ENCODE measurements around the gene FAM13A.

The FAM13A gene

DNA sequence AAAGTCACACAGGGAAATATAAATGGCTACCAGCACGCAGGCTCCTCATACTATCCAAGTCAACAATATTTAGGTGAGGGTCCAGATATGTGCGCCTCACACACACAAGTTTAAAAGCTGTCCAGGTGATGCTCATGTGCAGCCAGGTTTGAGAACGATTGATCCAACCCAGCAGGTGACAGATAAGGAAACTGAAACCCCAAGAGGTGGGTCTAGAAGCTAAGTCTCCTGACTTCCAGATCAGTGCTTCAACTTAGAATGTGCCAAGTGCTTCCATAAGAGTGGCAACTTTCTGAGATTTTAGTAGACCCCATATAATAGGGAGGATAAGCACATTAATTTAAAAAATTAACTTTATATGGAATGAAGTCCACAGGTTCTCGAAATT lies 304.9 kb downstream of the FAM13A start:
- no peak for DNase-seq

- no peak for DNase-seq
Observed at GRCh38 chr4:88751258-88752075, 305.5 kb downstream of the FAM13A start.

DNA sequence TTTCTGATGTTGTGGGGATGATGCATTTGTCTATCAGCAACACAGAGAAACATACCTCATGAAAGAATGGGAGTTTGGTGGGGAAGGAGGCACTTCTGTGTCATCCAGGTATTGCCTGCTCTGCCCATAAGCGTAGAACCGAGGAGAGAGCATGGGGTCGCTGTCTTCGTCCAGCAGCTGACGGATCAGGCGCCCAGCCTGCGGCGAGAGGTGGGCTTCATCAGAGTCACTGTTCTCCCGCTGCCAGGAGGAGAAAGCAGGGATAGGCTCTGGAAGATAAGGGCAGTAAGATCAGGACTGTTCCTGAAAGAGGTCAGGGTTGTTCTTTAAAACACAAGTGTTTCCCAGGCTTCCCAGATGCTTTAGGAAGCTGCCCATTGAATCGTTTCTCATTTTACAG lies 306.6 kb downstream of the FAM13A start:
- no peak for DNase-seq

DNA sequence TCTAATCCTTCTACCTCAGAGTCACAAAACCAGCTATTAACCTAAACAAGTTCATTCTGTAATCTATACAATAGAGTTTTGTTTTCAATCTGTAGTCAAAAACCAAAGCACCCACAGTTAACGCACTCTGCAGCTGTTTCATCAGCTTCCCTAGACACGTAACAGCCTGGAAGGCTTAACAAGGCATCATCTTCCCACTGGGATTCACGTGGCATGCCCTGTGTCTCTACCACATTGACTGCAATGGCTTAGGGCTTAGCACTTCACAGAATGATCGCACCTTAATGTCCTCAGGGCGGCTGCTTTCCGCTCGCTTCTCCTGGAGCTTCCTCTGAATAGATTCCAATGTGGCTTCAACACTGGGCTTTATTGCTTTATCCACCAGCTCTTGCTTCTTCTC lies 309.6 kb downstream of the FAM13A start:
- DNase-seq, result no peak

- DNase-seq, result no peak
Observed at GRCh38 chr4:88746206-88746605, 310.8 kb downstream of the FAM13A start.

GRCh38 chr4:88745581-88746163 lies 311.3 kb downstream of the FAM13A start:
- no peak for DNase-seq

DNA sequence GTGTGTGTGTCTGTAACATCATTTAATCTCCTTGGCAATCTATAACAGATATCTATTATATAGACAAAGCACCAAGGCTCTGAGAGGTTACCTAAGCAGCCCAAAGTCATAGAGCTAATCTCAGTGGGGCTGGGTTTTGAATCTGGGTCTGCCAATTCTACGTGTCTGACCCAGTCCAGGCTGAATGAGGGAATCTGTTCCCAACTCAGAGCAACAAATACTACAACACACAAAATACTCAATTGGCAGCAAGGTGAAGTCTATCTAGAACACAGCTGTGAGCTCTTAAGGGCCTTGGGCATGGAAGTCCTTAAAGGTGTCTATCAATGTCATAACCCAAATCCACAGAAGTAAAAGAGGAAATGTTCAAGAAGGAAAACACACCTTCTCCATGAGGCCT lies 311.8 kb downstream of the FAM13A start:
- no peak for DNase-seq

GRCh38 chr4:88744609-88745008 lies 312.4 kb downstream of the FAM13A start:
- DNase-seq, result no peak

DNA sequence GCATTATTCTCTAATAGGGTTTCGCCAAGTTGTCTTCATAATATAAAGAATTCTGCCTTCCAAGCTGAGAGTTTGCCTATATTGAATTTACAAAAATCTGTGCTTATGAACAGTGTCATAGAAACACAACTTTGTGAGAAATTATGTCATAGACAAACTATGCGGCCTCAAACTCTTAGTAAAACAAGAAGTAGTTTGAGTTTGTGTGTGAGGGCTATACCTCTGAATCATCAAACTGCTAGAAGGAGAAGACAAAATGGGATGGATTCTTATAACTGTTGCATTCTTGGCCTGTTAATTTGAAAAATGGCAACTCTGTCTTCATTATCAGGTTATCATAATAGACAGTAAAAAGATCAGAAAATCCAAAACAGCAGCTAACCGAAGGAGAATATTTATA lies 313.3 kb downstream of the FAM13A start:
- DNase-seq, result no peak

GRCh38 chr4:88742561-88742960 lies 314.4 kb downstream of the FAM13A start:
- no peak for DNase-seq

DNA sequence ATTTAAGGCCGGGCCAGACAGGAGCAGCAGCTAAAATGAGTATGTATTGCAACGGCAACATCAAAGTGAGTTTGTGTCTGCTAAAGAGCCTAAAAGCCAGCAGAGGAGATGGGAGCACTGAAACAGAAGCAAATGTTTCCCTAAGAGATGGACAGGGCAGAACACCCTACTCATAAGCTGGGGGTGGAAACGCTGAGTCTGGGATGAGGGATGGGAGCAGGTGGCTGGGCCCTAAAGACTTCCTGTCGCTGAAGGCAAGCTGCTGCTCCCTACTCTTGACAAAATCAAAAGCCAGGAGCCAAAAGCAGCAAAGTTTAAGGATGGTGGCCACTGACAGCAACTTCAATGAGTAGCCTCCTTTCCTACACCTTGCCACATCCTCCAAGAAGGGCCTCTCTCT lies 318.8 kb downstream of the FAM13A start:
- no peak for DNase-seq

DNA sequence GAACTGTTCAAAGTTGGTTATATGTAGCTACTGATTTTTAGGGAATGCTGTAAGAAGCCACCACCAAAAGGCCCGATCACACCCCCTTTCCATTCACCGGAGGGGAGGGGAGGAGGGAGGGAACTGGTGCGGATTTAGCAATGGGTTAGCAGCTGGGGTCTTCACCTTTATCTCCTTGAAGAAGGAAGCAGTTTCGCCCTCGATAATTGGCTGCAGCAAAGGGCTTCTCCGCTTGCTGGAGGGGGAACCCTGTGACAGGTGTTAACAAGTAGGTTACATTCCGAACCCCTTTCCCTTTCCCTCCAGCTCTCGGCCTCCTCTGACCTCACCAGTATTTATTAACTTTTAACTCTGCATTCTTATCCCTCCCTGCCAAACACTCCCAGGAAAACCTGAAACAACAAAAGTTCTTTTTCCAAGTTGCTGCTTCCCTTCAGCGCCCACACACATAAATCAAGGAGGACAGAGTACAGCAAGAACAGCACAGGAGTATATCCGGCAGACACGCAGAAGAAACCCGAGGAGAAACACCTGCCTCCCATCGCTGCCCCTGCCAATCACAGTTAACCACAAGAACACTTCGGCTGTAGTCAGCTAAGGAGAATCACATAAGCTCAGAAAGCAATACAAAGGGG lies 319.6 kb downstream of the FAM13A start:
- DNase-seq, result peak in 1 of 51 donors; percentile 15

DNA sequence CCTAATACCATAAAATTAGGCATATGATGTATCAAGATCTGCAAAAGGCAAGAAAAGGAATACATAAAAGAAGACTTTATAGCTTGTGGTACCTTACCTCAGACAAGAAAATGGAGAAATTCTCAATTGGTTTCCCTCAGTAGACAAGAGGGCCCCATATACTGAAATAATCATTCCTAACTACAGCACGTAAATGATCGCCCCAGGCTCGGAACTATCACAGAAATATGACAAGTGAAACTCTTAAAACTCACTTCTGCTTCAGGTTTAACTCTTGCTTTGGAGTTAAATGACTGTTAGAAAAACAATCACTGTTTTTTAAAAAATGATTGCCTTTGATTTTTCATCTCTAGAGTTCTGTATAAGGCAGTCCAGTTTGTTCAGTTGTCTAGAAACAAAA lies 320.7 kb downstream of the FAM13A start:
- no peak for DNase-seq

- DNase-seq, result no peak
Observed at GRCh38 chr4:88735564-88735963, 321.4 kb downstream of the FAM13A start.

DNA sequence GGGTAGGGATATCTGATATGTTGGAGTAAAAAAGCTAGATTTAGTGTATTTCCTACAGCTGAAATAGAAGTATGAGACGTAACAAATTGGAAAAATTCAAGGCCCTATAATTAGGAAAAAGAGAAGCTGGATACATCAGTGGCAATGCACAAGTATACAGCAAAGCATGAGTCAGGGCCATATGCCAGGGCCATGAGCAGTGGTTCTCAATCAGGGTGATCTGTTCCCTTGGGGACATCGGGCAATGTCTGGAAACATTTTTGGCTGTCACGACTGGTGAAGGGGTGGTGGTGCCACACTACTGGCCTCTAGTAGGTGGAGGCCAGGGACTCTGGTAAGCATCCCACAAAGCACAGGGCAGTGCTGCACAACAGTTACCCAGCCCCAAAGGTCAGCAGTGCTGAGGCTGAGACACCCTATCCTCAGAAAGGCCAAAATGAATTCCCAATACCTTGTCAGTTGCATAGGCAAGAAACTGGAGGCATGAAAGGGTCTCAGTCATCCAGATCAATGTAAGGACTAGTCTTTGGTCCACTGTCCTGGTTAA lies 322.5 kb downstream of the FAM13A start:
- peak in 1 of 51 donors; percentile 35 for DNase-seq

- no peak for DNase-seq
Observed at GRCh38 chr4:88732714-88733368, 324.1 kb downstream of the FAM13A start.

GRCh38 chr4:88731381-88731780 lies 325.6 kb downstream of the FAM13A start:
- DNase-seq, result no peak

- no peak for DNase-seq
Observed at GRCh38 chr4:88730811-88731210, 326.2 kb downstream of the FAM13A start.

DNA sequence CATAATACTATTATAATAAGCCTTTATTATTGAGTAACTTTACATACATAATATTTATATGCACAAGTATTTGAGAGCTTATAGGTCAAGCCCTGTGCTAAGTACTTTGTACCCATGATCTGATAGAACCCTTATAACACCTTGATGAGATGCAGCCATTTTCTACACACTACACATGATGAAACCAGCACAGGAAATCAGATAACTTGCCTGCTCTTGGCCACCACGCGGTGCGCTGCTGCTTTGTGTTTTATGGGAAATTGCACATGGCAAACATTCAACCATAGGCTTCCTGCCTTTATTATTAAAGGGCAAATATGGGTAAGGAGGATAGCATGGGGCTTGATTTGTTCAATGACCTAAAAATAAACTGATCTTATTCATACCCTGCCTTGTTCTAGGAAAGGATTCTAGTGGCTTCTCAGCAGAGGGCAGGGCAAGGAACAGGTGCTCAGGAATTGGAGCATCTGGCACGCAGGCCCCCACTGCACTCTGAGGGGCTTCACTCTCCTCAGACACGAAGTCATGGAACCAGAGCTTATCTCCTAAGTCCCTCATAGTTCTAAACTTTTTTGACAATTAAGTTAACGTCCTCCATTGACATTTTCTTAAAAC lies 327.7 kb downstream of the FAM13A start:
- no peak for DNase-seq

DNA sequence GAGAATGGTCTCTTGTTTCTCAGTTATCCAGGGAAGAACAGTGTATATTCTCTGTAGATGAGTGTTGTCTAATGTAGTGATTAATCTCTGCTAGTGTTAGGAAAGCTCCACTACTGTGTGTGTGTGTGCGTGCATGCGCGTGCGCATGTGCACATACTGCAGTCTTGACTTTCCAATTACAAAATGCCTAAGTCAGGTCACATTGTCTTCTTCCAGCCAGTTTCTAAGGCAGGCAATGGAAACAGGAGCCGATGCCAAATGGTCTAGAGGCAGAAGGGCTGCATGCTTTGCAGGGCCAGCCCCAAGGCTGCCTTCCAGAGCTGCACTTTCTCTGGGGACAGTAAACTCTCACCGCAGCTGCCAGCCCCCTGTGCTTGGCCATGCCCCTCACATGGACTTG lies 328.8 kb downstream of the FAM13A start:
- peak in 7 of 51 donors; percentile 2 to 41 (median 16) for DNase-seq

DNA sequence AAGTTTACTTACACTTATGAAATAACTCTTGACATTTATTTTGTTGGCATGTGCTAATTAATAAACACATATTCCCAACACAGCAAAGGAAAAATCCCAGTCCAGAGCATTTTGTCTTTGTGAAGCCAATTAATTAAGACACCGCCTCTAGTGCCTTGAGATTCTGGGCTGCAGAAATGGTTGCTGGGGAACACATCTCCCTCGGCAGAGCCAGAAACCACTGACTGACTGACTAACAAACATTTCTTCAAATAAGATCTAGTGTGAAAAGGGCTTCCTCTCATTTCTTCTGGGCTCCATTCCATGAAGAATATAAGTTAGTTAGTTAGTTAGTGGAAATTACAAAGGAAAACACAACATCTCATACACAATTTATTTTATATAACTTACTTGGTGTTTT lies 331.0 kb downstream of the FAM13A start:
- DNase-seq, result peak in 5 of 51 donors; percentile 4 to 21 (median 19)

DNA sequence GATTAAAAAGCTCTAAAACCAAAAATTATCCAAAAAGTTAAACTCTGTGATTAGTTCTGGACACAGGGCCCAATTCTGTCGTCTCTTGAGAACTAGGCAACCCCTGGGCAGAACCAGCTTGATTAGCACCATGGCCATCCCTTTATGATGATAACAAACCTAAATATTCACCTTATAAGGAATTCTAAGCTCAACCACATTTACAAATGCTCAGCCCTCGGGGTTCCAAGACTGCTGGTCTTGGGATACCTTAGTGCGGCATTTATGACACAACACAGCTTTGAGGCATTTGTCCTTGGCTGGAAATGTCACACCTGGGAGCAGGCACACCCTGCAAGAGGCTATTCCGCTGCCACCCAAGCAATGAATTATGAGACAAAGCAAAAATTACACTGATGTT lies 331.8 kb downstream of the FAM13A start:
- DNase-seq, result no peak
